Measurements from ENCODE around the gene CEACAM6. TPM values are rescaled to one million over a fixed set of nuclear protein-coding genes. Genes with fewer than 3 reads are reported as not detected.

The CEACAM6 gene
- total RNA-seq, 1 donor from 2014 or later, result 0.13 TPM

DNA sequence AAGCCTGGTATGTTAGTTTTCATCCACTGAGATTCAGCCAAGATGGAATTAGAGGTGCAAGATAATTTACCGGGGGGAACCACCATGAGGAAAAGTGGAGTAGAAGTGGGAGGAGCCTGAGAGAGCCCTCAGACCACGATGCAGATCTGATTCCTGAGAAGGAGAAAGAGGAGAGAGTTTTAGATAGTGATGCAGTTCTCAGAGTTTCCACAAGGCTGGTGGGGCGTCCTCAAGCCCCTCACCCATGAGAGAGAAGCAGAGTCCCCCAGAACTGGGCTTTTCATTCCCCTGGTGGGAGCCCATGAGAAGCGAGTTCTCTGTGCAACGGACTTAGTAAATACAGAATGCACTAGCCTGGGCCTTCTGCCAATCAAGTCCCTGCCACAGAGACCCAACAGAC is 28.8 kb upstream of the CEACAM6 start:
- DNase-seq (ENCODE audit: low read depth), result no peak
- TF ChIP-seq, protein P1, sequence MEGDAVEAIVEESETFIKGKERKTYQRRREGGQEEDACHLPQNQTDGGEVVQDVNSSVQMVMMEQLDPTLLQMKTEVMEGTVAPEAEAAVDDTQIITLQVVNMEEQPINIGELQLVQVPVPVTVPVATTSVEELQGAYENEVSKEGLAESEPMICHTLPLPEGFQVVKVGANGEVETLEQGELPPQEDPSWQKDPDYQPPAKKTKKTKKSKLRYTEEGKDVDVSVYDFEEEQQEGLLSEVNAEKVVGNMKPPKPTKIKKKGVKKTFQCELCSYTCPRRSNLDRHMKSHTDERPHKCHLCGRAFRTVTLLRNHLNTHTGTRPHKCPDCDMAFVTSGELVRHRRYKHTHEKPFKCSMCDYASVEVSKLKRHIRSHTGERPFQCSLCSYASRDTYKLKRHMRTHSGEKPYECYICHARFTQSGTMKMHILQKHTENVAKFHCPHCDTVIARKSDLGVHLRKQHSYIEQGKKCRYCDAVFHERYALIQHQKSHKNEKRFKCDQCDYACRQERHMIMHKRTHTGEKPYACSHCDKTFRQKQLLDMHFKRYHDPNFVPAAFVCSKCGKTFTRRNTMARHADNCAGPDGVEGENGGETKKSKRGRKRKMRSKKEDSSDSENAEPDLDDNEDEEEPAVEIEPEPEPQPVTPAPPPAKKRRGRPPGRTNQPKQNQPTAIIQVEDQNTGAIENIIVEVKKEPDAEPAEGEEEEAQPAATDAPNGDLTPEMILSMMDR (IDR thresholded peaks at IDR 0.05; ENCODE audit: insufficient read depth, low read length, poor library complexity, severe bottlenecking), result no peak
- Histone ChIP-seq H3K4me3 (ENCODE audit: low read depth, low read length) (no peak overlapping the region), H3K27me3 (ENCODE audit: control insufficient read depth, insufficient read depth, low read length) (no peaks in the 10 kb centered on the region), H3K36me3 (ENCODE audit: control insufficient read depth, insufficient read depth, low read length) (no peaks in the 10 kb centered on the region)

GRCh38 chr19:41734156-41734555 is 21.2 kb upstream of the CEACAM6 start:
- no peaks in the 10 kb centered on the region for H3K27me3 ChIP-seq (ENCODE audit: control insufficient read depth, insufficient read depth, low read length)
- no peaks in the 10 kb centered on the region for H3K36me3 ChIP-seq (ENCODE audit: control insufficient read depth, insufficient read depth, low read length)
- no peak for DNase-seq (ENCODE audit: low read depth)
- TF ChIP-seq, protein P1 (IDR thresholded peaks at IDR 0.05; ENCODE audit: insufficient read depth, low read length, poor library complexity, severe bottlenecking), result no peak
- no peak overlapping the region for H3K4me3 ChIP-seq (ENCODE audit: low read depth, low read length)

GRCh38 chr19:41734585-41734984 is 20.7 kb upstream of the CEACAM6 start:
- no peaks in the 10 kb centered on the region for H3K27me3 ChIP-seq (ENCODE audit: control insufficient read depth, insufficient read depth, low read length)
- TF ChIP-seq, protein P1 (IDR thresholded peaks at IDR 0.05; ENCODE audit: insufficient read depth, low read length, poor library complexity, severe bottlenecking), result no peak
- no peak overlapping the region for H3K4me3 ChIP-seq (ENCODE audit: low read depth, low read length)
- no peaks in the 10 kb centered on the region for H3K36me3 ChIP-seq (ENCODE audit: control insufficient read depth, insufficient read depth, low read length)
- no peak for DNase-seq (ENCODE audit: low read depth)

DNA sequence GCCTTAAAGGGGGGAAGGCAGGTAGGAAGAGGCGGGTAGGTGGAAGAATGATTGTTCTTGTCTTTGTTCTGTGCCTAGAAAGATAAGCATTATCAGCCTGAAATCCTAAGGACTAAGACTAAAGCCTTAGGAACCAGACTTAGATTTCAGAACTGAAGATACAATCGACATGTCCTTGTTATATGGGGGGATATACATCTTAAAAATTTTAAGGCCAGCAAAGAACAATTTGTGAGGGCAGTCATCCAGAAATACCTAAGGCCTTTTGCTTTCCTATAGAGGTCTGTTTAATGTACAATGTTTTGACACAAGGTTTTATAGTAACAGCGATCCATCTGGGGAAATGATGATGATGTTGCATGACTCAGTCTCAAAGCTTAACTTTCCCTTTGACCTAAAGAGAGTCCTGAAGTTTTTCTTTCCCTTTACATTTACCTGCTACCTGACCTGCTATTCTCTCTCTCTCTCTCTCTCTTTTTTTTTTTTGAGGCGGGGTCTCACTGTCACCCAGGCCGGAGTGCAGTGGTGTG is 20.2 kb upstream of the CEACAM6 start:
- no peaks in the 10 kb centered on the region for H3K27me3 ChIP-seq (ENCODE audit: control insufficient read depth, insufficient read depth, low read length)
- TF ChIP-seq, protein P1 (IDR thresholded peaks at IDR 0.05; ENCODE audit: insufficient read depth, low read length, poor library complexity, severe bottlenecking), result no peak
- no peaks in the 10 kb centered on the region for H3K36me3 ChIP-seq (ENCODE audit: control insufficient read depth, insufficient read depth, low read length)
- H3K4me3 ChIP-seq (ENCODE audit: low read depth, low read length), result no peak overlapping the region
- no peak for DNase-seq (ENCODE audit: low read depth)

DNA sequence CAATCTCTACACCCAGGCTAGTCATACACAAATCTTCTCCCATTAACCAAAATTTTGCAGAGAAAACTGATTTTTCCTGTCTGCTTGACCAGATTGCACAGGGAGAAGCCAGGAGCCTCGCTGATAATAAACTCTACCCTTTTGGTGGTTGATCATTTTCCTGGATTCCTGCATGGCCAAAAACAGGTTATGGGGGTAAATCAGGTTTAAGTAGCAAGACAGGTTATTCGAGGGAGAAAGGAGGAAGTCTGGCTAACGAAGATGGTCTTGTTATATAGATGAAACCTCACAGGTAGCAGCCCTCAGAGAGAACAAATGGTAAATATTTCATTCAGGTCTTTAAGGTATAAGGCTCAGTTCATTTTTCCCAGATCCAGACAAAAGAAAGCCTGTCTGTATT is 16.0 kb upstream of the CEACAM6 start:
- H3K4me3 ChIP-seq (ENCODE audit: low read depth, low read length), result no peak overlapping the region
- TF ChIP-seq, protein P1 (IDR thresholded peaks at IDR 0.05; ENCODE audit: insufficient read depth, low read length, poor library complexity, severe bottlenecking), result no peak
- DNase-seq (ENCODE audit: low read depth), result no peak

More for the DNA sequence above, 16.0 kb upstream of the CEACAM6 start:
- no peaks in the 10 kb centered on the region for H3K27me3 ChIP-seq (ENCODE audit: control insufficient read depth, insufficient read depth, low read length)
- H3K36me3 ChIP-seq (ENCODE audit: control insufficient read depth, insufficient read depth, low read length), result no peaks in the 10 kb centered on the region
